GM21717 (cell line): ENCODE measurements around the gene GAS2L1.

Source experiments
- ATAC-seq: cut with Tn5 transposase; IDR thresholded peaks from one replicate; pipeline ENCODE4 v1.9.1; 2021; ENCODE audit warnings: mild to moderate bottlenecking, moderate library complexity; ENCODE audit not compliant: unreplicated experiment

The GAS2L1 gene

DNA sequence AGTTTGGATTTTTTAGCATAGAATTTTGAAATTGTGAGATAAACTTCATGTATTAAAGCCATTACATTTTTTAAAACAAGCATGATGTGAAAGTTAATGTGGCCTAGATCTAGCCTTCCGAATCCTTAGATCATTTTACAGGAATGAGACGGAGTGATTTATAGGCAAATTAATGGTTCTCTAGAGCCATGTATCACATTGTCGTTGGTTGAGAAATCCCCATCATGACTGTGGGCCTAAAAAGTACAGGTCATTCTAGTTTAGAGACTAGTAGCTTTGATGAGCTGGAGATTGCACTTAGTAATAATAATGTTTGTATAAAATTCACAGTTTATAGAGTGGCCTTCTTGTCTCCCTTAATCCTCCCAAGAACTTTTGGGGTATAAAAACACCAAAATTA lies 31.3 kb upstream of the GAS2L1 start:
- ATAC-seq, result no peak

DNA sequence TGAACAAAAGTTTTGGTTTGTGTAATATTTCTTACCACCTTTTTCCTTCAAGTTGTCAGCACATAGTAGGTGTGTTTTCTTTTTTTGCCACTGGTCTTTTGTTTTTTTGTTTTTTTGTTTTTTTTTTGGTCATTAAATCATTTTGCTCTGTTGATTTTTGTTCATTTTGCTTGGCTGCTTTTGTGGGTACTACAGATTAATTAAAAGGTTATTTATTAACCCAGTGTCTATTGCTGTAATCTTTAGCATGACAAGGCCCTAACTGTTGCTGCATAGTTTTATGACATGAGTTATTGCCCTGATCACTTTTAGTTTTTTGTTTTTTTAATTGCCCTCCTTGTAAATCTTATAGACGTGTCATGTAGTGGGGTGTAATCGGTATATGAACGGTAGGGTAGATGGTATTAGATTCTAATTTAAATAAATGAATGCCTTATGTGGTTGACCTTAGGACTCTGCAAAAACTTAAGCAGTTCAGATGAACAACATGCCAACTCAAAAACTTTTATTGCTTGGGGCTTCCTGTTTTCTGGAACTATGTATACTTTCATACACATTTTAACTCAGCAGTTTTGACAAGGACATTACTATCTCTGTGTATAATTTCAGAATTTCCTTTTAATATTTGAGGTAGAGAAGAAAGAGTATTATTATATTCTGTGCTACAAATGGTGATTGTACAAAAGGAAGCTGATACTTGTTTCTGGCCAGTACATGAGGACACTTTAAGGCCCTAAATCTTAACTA lies 30.5 kb upstream of the GAS2L1 start:
- no peak for ATAC-seq

DNA sequence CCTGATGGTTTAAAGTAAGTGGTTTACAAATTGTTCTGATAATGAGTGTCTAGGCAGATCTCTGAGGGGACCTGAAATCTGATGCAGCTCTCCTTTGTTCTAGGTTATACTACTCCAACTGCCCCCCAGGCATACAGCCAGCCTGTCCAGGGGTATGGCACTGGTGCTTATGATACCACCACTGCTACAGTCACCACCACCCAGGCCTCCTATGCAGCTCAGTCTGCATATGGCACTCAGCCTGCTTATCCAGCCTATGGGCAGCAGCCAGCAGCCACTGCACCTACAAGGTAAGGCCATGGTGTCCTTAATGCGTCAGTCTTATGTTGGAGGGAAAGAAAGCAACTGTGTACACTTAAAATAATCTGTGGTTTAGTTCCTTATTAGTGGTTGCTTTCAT lies 28.5 kb upstream of the GAS2L1 start:
- no peak for ATAC-seq

DNA sequence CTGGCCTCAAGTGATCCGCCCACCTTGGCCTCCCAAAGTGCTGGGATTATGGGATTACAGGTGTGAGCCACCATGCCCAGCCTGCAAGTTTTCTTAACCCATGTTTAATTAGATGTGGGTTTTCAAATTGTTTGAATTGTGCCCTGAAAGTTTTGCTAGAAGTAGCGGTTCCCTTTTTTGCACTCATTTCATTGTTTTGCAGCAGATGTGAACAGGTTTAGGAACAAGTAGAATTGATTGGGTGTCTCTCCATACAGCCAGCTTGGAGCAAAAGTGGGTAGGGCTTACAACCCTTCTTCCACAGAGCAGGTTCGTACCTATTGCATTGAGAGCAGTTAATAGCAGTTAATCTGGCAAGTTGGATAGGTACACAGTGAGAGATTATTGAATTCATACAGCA lies 22.3 kb upstream of the GAS2L1 start:
- ATAC-seq, result no peak

DNA sequence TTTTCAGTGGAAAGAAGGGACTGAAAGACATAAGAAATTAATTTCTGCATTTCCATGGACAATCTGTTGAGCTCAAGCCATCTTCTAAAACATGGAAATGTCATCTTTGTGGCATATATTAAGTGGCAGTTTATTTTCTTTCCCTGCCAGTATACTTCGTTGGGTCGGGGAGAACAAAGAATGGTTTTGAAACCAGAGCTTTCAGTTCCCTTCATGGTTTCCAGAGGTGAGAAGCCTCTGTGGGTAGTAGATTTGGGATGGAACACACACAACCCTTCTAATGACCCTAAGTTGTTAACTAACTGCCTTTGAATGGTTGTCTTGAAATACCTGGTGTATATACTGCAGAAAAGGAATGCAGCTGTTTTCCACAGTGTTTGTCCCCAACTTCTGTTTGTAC lies 17.6 kb upstream of the GAS2L1 start:
- no peak for ATAC-seq

DNA sequence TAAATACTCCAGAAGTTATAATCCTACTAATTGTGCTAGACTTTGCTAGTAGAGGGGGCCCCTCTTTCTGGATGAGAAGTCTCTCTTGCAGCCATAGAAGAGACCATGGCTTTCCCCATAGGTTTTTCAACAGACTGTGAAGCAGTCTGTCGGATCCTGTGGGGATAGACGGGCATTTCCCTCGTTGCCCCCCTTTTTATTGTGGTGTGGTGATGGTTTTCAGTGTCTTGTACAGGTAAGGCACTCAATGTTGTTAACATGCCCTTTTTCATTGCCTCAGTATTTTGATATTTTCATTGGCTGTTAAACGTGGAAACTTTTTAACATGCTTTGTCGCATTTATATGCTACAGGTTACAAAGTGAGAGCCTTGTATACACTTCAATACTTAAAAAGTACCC lies 16.4 kb upstream of the GAS2L1 start:
- ATAC-seq, result no peak

DNA sequence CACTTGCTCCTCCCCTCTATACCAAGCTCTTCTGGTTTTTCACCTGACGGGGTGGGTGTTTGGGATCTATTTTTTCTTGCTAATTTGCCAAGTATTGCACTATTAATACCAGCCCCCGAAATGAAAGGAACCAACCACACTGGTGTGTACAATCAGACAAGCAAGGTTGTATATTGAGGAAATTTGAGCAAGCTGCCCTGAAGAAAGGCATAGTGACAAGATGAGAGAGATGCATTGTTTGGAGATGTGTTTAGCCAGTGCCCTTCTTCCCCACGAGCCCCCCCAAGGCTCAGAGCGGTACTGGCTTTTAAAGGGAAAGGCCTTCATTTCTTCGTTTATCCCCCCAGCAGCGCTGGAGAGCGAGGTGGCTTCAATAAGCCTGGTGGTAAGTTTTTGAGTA lies 15.2 kb upstream of the GAS2L1 start:
- no peak for ATAC-seq

DNA sequence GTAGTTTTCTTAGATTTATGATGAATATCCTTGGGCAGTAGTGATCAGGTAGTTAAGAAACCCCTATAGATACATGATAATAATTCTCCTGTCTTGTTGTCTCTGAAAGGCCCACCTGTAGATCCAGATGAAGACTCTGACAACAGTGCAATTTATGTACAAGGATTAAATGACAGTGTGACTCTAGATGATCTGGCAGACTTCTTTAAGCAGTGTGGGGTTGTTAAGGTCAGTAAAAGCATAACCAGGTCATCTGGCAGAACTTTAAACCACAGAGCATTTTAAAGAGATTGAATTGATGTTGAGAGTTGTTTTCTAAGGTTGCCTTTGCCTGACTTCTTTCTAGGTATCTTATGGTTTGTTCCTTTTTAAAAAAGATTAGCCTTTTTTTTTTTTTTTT lies 14.1 kb upstream of the GAS2L1 start:
- no peak for ATAC-seq

DNA sequence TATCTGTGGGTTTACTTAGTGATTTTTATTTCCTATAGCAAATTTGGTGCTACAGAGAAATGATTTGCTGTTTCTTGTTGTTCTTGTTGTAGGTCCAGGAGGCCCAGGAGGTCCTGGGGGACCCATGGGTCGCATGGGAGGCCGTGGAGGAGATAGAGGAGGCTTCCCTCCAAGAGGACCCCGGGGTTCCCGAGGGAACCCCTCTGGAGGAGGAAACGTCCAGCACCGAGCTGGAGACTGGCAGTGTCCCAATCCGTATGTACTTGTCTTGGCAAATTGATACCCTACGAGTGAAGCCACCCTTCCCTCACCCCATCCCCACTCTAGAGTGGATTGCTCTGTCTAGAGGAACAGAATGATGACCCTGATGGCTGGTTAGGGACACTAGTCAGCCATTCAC lies 7.8 kb upstream of the GAS2L1 start:
- ATAC-seq, result no peak

DNA sequence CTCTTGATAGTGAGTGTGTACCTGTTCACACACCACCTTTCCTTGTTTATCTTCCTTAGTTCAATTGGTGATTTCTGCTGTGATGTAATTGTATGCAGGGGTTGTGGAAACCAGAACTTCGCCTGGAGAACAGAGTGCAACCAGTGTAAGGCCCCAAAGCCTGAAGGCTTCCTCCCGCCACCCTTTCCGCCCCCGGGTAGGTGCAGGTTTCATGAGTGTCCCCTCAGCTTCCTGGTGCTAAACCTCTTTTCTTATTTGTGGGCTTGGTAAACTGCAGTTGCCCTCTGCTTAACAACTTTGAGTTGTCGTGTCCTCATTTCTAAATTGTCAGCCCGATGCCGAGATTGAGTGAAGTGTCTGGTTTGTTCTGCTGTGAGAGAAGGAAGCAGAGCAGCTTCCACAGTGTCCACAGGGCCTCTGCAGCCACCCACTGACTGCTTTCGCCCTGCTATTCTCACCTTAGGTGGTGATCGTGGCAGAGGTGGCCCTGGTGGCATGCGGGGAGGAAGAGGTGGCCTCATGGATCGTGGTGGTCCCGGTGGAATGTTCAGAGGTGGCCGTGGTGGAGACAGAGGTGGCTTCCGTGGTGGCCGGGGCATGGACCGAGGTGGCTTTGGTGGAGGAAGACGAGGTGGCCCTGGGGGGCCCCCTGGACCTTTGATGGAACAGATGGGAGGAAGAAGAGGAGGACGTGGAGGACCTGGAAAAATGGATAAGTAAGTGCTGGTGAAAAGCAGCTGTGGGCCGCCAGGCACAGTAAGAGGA lies 7.1 kb upstream of the GAS2L1 start:
- ATAC-seq, result no peak

DNA sequence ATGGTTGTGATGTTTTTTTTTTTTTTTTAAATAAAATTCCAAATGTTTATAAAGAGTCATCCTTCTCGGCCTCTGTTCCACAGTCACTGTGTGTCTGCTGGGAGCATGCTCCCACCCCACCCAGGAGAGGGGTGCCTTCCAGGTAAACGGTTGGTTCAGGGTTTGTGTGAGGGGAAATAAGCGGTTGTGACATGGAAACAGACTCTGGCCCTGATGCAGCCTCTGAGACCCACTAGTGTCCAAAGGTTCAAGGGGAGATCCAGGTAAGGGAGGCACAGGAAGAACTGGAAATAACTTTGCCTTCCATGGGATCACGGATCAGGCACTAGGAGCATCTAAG lies 6.0 kb upstream of the GAS2L1 start:
- ATAC-seq, result no peak

DNA sequence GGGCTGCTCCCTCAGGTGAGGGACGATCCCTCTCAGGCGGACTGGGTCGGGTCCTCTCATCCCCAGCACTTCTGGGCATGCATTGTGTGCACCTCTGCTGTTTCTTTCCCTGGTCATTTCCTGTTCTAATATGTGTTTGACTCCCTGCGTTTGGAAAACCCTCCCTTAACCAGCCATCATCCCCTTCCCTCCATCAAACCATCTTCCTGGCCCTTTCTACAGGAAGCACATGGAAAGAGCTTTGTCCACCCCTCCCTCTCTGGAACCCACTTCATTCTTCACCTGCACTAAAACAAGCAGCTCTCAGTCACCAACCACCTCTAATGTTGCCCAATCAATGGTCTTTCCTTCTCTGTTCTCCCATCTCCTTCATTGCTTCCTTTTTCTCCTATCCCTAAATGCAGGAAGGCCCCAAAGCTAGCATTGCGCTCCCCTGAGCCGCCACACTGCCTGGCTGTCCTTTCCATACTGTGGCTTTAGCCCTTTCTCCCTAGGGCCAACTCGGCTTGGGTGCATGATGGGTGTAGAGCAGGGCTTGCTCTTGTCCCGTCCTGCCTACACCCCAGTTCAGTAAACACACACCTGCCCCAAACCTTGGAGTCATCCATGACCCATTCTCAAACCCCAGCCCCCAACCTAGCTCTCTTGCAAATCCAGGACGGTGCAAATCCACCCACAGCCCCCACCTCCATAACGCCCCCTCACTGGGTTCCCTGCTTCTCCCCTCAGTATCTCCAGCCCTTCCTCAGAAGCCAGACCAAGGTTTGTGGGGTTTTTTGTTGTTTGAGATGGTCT lies 5.4 kb upstream of the GAS2L1 start:
- ATAC-seq, result no peak

DNA sequence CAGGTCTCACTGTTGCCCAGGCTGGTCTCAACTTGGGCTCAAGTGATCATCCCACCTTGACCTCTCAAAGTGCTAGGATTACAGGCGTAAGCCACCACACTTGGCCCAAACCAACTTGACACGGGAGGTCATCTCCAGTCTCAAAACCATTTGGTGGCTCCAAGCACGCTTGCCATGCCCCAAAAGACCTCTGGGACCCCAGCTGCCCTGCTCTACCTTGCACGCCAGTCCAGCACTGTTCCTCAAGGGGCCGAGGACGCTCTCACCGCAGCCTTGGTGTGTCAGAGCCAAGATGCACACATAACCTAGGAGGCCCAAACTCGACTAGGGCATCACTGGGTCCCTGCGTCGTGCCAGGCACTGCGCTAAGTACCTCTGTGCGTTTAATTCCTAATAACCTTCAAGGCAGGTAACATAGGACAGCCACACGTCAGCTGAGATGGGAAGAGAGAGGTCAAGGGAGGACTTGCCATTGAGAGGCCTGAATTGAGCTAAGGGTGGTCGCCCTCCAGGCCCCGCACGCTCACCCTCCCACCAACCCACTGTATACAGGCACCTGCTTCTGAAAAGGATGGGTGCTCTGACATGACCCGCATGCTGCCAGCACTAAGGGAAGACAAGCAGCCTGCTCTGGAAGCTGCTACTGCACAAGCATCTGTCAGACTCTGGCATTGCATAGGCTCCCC lies 4.6 kb upstream of the GAS2L1 start:
- ATAC-seq, result no peak

DNA sequence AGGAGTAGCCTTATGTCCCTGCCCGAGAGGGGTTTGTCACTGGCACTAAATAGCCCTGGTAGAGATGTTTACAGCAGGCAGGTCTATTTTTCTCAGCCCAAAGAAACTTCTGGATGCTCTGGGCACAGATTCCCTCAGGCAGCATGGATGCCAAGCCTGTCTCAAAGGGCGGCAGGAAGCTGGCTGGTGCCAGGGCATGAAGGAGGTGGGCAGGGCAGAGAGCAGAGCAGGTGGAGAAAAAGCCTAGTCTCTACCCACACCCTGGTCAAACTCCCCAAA lies 4.1 kb upstream of the GAS2L1 start:
- ATAC-seq, result no peak

DNA sequence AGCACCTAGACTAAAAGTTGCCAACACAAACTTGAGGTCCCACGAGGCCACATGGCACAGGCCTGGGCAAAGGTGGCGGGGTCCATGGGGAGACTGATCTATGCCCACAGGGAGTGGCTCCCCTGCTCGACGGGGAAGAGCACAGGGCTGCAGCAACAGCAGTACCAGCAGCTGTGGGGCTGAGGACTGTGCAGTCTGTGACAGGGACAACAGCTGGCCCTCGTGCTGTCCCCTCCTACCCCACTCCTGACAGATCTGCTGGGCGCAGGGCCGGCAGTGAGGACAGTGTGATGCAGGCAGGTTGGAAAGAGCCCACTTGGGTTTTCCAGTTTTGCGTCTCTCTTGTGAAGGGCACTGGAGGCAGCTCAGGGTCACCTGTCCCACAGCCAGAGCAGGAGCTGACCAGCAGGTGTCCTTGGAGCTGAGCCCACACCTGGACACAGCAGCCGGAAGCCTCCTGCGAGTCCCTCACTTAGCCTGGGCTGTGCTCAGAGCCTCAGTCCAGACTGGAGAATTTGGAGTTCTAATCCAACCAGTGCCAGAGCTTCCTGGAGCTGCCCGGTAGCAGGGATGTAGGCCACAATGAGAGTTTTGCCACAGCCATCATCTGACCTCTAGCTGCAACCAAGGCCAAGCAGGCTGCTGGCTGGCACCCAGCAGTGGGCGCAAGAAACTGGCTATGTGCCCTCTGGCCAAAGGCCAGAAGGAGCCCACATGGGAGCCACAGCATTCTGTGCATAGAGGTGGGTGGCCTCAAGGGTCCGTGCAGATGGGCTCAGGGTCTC lies 3.6 kb upstream of the GAS2L1 start:
- no peak for ATAC-seq

DNA sequence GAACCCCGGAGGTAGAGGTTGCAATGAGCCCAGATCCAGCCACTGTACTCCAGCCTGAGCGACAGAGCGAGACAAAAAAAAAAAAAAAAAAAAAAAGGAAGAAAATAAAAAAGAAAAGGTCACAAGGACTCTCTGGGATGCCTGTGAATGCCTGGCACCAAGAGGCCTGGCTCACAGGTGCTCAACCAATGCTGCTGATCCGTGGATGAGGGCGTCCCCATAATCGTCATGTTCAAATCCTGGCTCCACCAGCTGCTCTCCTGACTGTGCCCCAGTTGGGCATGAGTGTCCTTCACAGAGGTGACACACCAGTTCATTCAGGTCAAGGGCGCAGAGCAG lies 645 bp upstream of the GAS2L1 start:
- ATAC-seq, result no peak

DNA sequence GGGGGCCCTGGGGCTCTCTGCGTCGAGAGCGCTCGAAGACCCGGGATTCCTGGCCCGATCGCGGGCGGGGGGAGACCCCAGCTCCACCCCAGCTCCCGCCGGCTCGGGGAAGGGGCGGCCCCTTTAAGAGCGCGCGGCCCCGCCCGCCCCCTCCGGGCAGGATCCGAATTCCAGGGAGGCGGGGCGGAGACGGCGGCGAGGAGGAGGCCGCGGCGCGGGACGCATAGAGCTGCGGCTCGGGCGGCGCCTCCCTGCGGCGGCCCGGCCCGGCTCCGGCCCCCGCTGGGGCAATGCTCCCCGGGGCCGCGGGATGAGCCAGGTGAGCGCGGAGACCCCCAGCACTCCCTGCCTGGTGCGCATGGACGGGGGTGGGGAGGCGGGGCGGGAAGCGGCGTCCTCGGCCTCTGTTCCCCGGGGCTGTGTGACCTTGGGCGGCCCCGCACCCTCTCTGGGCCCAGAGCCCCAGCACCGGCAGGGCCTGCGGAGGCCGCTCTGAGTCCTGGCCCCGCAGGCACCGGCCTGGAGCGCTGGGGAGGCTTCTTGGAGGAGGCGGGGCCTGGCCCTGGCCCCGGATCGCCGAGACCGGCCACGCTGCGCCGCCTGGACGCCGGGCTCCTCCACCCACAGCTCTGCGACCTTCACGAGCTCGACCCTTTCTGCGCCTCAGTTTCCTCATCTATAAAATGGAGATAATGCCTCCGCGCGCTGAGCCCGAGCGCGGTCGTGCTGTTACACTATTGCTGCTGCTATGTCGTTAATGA lies 565 bp downstream of the GAS2L1 start:
- no peak for ATAC-seq

DNA sequence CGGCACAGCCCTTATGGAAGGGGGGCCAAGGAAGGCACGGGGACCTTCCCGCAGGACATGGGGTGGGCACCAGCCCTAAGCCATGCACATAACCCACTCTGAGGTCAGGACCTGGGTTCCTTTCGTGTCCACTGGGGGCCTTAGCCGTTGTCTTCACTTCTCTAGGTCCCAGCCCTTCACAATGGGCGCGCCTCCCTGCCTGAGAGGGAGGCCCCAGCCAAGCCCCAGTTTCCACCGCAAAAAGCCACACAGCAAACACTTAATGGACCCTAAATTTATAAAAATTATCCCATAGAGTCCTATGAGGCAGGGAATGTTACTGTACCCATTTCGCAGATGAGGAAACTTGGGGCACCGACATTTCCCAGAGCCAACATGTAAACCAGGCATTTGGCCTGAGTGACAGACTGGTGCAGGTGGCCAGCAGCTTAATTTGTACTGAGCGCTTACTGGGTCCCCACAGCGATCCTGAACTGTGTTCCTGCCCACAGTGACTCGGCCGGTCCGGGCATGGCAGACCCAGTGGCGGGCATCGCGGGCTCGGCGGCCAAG lies 1.2 kb downstream of the GAS2L1 start:
- no peak for ATAC-seq

DNA sequence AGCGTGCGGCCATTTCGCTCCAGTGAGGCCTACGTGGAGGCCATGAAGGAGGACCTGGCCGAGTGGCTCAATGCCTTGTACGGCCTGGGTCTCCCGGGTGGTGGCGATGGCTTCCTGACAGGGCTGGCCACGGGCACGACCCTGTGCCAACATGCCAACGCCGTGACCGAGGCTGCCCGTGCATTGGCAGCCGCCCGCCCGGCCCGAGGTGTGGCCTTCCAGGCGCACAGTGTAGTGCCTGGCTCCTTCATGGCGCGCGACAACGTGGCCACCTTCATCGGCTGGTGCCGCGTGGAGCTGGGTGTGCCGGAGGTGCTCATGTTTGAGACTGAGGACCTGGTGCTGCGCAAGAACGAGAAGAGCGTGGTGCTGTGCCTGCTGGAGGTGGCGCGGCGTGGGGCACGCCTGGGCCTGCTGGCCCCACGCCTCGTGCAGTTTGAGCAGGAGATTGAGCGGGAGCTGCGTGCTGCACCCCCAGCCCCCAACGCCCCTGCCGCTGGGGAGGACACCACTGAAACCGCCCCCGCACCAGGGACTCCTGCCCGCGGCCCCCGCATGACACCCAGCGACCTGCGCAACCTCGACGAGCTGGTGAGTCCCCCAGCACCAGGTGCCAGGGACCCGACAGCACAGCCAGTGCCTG lies 1.8 kb downstream of the GAS2L1 start:
- no peak for ATAC-seq
